Kidney epithelial cell (primary cell): ENCODE results near the gene CAV2. TPM values are rescaled to one million over a fixed set of nuclear protein-coding genes. Genes with fewer than 3 reads are reported as not detected.

Experiments used
- DNase-seq: peaks from one replicate; pipeline ENCODE4 v3.0.0-alpha.2; 2010; ENCODE audit warnings: low read depth
- H3K27me3 ChIP-seq: 2 replicates; pipeline ENCODE4 v1.6.0; 2011; ENCODE audit warnings: low read length; ENCODE audit not compliant: control insufficient read depth, insufficient read depth
- H3K36me3 ChIP-seq: 2 replicates; pipeline ENCODE4 v1.5.1; 2011; ENCODE audit warnings: low read length; ENCODE audit not compliant: control insufficient read depth, insufficient read depth
- H3K4me3 ChIP-seq: 2 replicates; pipeline ENCODE4 v1.5.1; 2011; ENCODE audit warnings: low read depth, mild to moderate bottlenecking, control low read depth, low read length
- CTCF ChIP-seq: IDR thresholded peaks from 2 replicates; pipeline ENCODE4 v1.5.1; 2011; ENCODE audit warnings: mild to moderate bottlenecking, moderate library complexity, low read length, control low read depth, inconsistent platforms; ENCODE audit not compliant: insufficient read depth, poor library complexity, severe bottlenecking
- total RNA-seq: library from RNA; depleted of rRNA; stranded (reverse); fragments of >200 nt; gene quantifications from 2 replicates; pipeline ENCODE4 v1.2.3, GENCODE V29; 2015

Gene CAV2
- total RNA-seq, 1 donor from 2014 or later: 53.5 TPM

DNA sequence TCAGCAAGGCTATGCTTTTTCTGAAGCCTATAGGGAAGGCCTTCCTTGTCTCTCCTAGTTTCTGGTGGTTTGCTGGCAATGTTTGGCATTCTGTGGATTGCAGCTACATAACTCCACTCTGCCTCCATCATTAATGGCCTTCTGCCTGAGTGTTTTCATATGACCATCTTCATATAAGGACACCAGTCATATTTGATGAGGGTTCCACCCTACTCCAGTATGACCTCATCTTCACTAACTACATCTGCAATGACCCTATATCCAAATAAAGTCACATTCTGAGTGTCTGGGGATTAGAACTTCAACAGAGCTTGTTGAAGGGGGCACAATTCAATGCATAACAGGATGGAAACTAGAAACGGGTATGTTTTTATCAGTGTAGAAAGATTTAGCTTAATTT is 47.4 kb downstream of the CAV2 start:
- H3K4me3 ChIP-seq: no peak overlapping the region
- H3K27me3 ChIP-seq: no peaks in the 10 kb centered on the region
- no peak for TF ChIP-seq CTCF
- no peak for DNase-seq
- H3K36me3 ChIP-seq: no peaks in the 10 kb centered on the region

DNA sequence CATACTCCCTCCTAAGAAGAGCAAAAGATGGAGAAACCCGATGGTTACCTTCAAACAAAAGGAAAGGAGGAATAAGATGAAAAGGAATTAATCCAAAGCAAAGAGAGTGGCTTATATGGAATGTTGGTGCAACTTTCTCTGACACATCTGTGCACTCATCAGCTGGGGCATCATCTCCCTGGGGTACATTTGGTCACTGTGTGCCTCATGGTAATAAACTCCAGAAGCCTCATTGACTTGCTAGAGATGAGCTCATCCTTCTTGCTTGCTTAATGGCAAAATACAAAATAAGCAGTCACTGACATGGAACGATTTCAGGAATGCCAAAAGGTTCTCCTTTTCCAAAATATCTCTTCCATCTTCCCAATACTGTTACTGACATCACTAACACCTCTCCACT is 47.8 kb downstream of the CAV2 start:
- no peak overlapping the region for H3K4me3 ChIP-seq
- no peak for DNase-seq
- no peaks in the 10 kb centered on the region for H3K36me3 ChIP-seq
- H3K27me3 ChIP-seq: no peaks in the 10 kb centered on the region
- TF ChIP-seq CTCF: no peak

GRCh38 chr7:116548506-116548905 is 49.0 kb downstream of the CAV2 start:
- no peak for TF ChIP-seq CTCF
- no peak overlapping the region for H3K4me3 ChIP-seq
- H3K27me3 ChIP-seq: no peaks in the 10 kb centered on the region
- DNase-seq: no peak
- no peaks in the 10 kb centered on the region for H3K36me3 ChIP-seq

DNA sequence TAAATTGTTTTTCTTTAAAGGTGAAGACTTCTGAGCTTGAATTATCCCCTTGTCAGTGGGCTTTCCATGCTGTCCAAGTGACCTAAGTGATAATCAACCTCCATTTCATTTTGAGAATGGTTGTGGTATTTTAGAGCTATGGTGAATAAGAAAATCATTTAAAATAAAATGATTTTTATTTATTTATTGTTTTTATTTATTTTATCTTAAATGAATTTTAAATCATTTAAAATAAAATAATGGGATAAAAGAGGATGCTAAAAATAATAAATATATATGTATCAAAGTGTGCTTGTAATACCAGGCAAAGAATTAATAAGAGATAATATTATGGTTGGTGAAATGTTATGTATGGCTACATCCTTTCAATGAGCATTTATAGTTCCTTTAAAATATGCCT is 49.8 kb downstream of the CAV2 start:
- no peak for DNase-seq
- H3K4me3 ChIP-seq: no peak overlapping the region
- no peaks in the 10 kb centered on the region for H3K27me3 ChIP-seq
- H3K36me3 ChIP-seq: no peaks in the 10 kb centered on the region
- no peak for TF ChIP-seq CTCF

DNA sequence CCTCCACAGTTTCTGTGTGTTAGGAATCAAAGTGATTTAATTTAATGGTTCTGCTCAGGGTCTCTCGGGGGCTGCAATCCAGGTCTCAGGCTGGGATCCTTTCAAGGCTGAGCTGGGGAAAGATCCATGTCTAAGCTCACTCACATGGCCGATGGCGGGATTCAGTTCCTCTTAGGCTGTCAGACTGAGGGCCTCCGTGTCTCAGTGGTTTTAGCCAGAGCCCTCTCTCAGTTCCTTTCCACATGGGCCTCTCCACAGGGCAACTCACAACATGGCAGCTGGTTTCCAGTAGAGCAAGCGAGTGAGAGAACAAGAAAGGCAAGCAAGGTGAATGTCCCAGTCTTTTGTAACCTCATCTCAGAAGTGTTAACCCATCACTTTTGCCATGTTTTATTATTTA is 52.2 kb downstream of the CAV2 start:
- Histone ChIP-seq H3K27me3 (no peaks in the 10 kb centered on the region), H3K4me3 (no peak overlapping the region), H3K36me3 (no peaks in the 10 kb centered on the region)
- no peak for TF ChIP-seq CTCF
- no peak for DNase-seq

GRCh38 chr7:116552602-116553001 is 53.1 kb downstream of the CAV2 start:
- Histone ChIP-seq H3K36me3 (no peaks in the 10 kb centered on the region), H3K4me3 (no peak overlapping the region), H3K27me3 (no peaks in the 10 kb centered on the region)
- no peak for DNase-seq
- no peak for TF ChIP-seq CTCF
